ENCODE data around the gene SOSTDC1.
"Not testable (repeated sequence)": the region's sequence is repeated elsewhere in the genome, so short reads cannot be mapped to it uniquely, and the experiment has no call there.

Gene SOSTDC1

DNA sequence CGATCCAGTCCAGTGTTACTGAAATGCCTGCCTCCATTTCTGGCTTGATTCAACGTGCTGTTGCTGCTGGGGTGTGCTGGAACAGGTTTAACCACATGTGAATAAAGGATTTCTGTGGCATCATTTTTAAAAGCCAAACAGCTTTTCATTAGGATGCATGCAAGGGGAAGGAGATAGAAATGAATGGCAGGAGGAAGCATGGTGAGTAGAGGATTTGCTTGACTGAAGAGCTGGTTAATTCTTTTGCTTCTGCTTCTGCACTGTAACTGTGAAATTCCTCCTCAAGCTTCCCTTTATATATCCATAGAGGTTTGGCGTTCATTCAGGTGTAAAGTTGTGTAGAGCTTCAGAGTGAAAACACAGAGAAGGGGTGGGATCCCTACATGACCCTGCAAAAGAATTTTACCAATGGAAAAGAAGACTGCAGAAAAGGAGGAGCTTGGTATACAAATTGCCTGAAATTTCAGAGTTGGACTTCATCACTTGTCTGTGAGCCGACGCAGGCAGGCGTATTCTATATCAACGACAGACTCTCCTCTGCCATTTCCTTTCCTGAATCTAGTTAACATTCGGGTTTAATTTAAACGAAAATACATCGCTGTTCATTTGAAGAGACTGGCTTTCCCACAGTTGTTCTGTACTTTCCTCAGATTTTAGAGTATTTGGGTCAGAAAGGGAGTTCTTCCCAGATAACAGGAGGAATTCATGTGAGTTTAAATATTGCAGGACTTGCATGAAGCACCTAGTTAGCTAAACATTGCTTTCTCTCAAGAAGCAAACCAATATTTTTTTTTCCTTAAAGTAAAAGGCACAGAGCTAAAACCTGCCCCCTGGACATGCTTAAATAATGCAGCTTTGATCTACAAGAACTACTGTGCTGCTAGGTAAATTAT, at the start of gene SOSTDC1:
Gene SOSTDC1 (minus strand): TSS at position 270 of the 893 bp plus-strand sequence. CDS start 70 bp downstream, at position 200.
- DNase-seq: no peak

- DNase-seq: no peak
Measured at GRCh38 chr7:16514729-16515128, 49.2 kb upstream of the SOSTDC1 start.

GRCh38 chr7:16514271-16514670, 48.7 kb upstream of the SOSTDC1 start:
- DNase-seq: no peak

GRCh38 chr7:16512097-16512496, 46.6 kb upstream of the SOSTDC1 start:
- DNase-seq: no peak

DNA sequence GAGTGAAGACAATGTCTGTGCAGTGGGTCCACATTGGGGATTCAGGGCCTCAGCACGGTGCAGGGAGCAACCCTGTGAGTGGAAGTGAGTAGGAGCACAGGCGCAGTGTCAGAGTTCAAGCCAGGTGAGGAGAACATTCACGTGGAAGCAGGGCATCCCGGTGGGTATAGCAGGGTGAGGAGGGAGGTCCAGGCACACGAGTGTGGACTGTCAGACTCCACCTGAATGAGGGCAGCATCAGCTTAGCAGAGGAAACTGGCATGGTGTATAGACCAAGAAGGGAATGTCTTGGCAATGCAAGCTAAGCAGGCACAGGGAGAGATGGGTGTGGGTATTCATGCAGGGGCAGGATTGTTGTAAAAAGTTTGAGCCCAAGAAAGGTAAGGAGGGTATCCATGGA, 45.8 kb upstream of the SOSTDC1 start:
- DNase-seq: no peak

DNA sequence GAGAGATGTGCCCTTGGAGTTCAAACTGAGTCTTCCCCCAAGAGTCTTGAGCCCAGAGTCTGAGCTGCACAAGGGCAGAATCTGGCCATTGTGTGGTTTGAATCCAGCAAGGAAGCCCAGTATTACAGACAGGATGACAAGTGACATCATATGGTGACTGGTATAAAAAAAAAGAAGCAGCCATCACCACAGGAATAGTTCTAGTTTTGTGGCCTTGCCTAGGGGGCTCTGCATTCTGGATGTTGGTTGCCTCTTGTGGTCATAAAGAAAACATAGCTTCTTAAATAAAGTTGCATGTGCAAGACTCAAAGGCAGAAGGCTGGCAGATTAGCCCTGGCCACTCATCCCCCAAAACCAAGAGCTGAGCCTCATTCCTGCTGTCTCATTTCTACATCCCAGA, 44.3 kb upstream of the SOSTDC1 start:
- DNase-seq: no peak

GRCh38 chr7:16506422-16506821, 40.9 kb upstream of the SOSTDC1 start:
- not testable (repeated sequence) for DNase-seq

GRCh38 chr7:16504019-16504418, 38.5 kb upstream of the SOSTDC1 start:
- no peak for DNase-seq

DNA sequence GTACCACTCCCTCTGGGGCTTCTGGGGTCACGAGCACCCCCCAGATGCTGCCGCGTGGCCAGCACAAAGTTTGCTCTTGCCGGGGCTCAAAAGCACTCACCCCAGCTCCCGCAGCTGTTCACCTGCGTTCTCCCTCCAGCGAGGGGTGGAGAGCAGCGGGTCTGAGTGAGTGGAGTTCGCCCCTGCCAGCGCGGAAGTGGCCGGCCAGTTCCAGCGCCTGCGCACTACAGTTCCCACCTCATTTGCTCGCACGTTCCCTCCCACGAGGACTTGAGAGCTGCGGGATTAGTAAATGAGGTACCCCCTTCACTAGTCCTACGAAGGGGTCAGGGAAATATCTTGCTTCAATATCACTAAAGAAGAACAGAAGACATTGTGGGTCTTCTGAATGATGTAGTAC, 36.8 kb upstream of the SOSTDC1 start:
- DNase-seq: no peak

- DNase-seq: no peak
Measured at GRCh38 chr7:16498122-16498521, 32.6 kb upstream of the SOSTDC1 start.

DNA sequence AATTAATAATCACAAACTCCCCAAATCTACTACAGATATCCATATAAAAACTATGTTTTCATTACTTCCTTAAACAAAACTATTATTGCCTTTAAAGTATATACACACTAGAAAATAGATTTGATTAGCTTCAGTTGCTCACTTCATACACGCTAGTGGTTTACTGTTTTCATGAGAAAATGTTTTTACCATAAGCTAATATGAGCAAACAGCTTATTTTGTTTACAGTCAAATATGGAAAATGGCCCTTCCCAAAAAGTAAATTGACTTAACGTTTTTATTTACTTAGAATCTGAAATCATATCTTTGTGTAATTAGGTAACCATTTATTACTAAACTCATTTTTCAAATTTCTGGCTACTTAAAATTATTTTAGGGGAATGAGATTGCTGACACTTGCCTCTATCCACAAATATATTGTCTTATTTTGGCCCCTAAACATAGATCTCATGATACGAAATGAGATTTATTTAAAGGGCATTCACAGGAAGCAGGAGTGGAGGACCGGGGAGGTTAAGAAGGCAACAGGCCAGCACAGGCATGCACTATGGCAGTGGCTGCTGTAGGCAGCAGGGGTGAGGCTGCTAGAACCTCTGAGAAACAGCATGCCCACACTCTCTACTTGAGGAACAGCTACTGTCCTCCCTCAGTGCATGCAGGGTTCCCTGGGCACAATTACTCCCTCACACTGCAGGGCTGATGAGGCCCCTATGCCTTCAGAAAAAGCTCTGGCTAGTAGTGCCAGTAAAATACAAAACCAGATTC, 29.6 kb upstream of the SOSTDC1 start:
- no peak for DNase-seq

DNA sequence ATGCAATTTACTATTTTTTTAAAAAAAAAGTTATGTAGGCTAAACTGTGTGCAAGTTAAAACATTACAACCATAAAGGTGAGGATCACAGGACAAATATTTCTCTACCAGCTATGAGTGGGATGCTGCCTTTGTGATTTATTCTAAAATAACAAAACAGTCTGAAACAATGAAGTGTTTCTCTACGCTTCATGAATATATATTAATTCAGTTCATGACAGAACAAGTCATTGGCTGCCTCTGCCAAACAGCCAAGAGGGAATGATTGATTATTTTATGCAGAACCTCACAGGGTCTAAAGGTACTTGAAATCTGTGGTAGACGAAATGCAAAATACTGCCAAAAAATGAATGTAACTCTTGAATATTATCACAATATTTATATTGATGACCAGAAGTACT, 29.0 kb upstream of the SOSTDC1 start:
- no peak for DNase-seq

DNA sequence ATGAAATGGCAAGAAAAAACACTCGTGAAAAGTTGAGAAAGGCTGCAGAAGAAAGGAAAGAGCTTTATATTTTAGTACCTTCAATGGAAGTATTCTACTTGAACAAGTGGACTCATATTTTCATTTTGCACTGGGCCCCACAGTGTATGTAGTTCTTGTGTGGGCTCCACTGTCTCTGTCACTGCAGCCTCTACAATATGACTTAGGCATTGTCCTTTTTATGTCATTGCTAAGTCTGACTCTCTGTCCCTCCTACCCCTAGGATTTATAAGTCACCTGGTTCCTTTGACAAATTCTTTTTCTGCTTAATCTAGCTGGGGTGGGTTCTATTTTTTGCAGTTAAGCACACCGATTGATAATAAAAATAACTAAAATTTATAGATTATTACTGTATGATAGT, 27.7 kb upstream of the SOSTDC1 start:
- no peak for DNase-seq

GRCh38 chr7:16492513-16493062, 27.1 kb upstream of the SOSTDC1 start:
- no peak for DNase-seq

DNA sequence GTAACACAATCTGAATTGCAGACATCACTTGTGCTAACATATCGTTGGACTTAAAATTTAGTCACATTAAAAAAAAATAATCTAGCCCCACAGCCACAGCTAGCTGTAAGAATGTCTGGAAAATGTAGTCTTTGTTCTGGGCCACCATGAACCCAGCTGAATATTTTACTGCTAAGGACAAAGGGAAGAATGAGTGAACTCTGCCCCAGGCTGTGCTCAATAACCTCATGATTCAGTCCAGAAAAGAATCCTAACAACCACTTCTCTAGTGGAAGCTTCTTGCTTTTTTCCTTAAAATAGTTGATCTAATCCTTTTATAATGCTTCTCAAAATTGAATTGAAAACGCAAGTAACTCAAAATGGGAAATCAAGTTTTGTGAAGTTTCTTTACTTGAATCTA, 25.6 kb upstream of the SOSTDC1 start:
- DNase-seq: no peak

DNA sequence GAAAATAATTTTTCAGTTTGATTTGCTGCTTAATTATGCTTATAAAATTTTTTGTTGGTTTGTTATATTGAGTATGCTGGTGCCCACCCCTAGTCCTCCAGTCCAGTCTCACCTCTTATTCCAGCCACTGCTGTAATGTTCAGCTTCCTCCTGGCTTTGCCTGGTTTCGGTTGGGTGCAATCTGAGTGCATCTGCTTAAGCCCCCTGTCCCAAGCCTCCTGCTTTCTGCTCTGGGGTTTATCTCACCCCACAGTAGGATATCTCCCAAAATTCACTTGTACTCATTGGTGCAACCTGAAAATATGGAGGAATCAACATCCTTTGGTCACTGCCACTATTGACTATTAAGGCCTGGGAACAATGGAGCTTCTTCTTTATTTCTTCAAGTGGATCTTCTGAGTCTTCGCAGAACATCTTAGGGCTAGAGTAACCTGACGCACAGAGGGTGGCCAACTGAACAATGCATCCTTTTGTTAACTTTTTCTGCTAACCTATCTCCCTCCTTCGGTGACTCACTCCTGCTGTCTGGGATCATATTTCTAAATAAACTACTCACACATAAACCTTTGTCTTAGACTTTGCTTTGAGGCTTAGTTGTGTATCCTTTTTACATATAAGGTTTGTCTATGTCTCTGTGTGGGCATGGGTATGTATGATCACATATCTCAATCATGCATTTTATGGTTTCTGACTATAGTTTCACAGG, 19.1 kb upstream of the SOSTDC1 start:
- no peak for DNase-seq

- no peak for DNase-seq
Measured at GRCh38 chr7:16479591-16479990, 14.1 kb upstream of the SOSTDC1 start.

- DNase-seq: no peak
Measured at GRCh38 chr7:16479161-16479560, 13.6 kb upstream of the SOSTDC1 start.

DNA sequence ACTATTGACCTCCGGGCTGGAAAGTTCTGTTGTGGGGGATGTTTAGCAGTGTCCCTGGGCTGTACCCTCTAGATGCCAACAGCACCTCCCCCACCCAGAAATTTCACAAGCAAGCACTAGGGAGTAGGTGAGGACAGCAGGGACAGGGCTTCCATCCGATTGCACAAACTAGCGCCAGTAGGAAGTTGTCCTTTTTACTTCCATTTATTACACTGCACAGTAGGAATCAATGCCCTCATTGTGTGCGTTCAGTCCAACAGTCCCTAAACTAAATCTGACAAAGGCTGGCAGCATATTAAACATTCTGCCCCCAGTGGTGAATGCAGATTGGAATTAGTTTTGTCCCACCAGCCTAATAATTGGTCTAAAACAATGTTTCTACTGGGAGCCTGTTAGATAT, 6.4 kb upstream of the SOSTDC1 start:
- DNase-seq: no peak

- DNase-seq: no peak
Measured at GRCh38 chr7:16463949-16464715, 1.4 kb downstream of the SOSTDC1 start.

- DNase-seq: no peak
Measured at GRCh38 chr7:16463520-16463919, 2.0 kb downstream of the SOSTDC1 start.

GRCh38 chr7:16462431-16462889, 3.1 kb downstream of the SOSTDC1 start:
- DNase-seq: no peak
